HG02678 (cell line): Measurements from ENCODE around the gene CDYL.

Experiments
- ATAC-seq: cut with Tn5 transposase; IDR thresholded peaks from one replicate; pipeline ENCODE4 v1.9.1; 2021; ENCODE audit warnings: mild to moderate bottlenecking, moderate library complexity; ENCODE audit not compliant: unreplicated experiment

Gene CDYL

GRCh38 chr6:4773181-4773580 lies 3.0 kb upstream of the CDYL start:
- ATAC-seq, result no peak

- ATAC-seq, result no peak
Observed at GRCh38 chr6:4774296-4774695, 1.9 kb upstream of the CDYL start.

GRCh38 chr6:4774715-4775493 lies 1.3 kb upstream of the CDYL start:
- no peak for ATAC-seq

- ATAC-seq, result peak; percentile 49
Observed at GRCh38 chr6:4775494-4776130, 592 bp upstream of the CDYL start.

- ATAC-seq, result peak; percentile 13
Observed at GRCh38 chr6:4776493-4777393, 539 bp downstream of the CDYL start.

GRCh38 chr6:4777394-4777935 lies 1.3 kb downstream of the CDYL start:
- no peak for ATAC-seq

- no peak for ATAC-seq
Observed at GRCh38 chr6:4778086-4778485, 1.9 kb downstream of the CDYL start.

- ATAC-seq, result no peak
Observed at GRCh38 chr6:4780360-4780812, 4.2 kb downstream of the CDYL start.

GRCh38 chr6:4781426-4781825 lies 5.2 kb downstream of the CDYL start:
- peak; percentile 24 for ATAC-seq

- no peak for ATAC-seq
Observed at GRCh38 chr6:4781967-4782575, 5.9 kb downstream of the CDYL start.

- no peak for ATAC-seq
Observed at GRCh38 chr6:4786996-4787395, 10.8 kb downstream of the CDYL start.

GRCh38 chr6:4788482-4788881 lies 12.3 kb downstream of the CDYL start:
- no peak for ATAC-seq

GRCh38 chr6:4788953-4789584 lies 12.9 kb downstream of the CDYL start:
- ATAC-seq, result peak; percentile 92

GRCh38 chr6:4790158-4790899 lies 14.1 kb downstream of the CDYL start:
- ATAC-seq, result no peak

- ATAC-seq, result no peak
Observed at GRCh38 chr6:4794140-4794707, 18.0 kb downstream of the CDYL start.

GRCh38 chr6:4797587-4797986 lies 21.4 kb downstream of the CDYL start:
- no peak for ATAC-seq

- no peak for ATAC-seq
Observed at GRCh38 chr6:4799912-4800311, 23.7 kb downstream of the CDYL start.

GRCh38 chr6:4800662-4801061 lies 24.5 kb downstream of the CDYL start:
- ATAC-seq, result no peak

- ATAC-seq, result peak; percentile 70
Observed at GRCh38 chr6:4801491-4802110, 25.4 kb downstream of the CDYL start.
